ENCODE results near the gene AP1AR. TPM values are rescaled to one million over a fixed set of nuclear protein-coding genes. Genes with fewer than 3 reads are reported as not detected.

AP1AR gene
- total RNA-seq, 1 experiment from 2014 or later: 22.4 TPM

GRCh38 chr4:112234952-112235609, 3.5 kb downstream of the AP1AR start (continued):
- no peak for TF ChIP-seq ZNF317 (CRISPR knock-in tag; IDR thresholded peaks at IDR 0.05; ENCODE audit: borderline replicate concordance, low read depth)

GRCh38 chr4:112236040-112236439, 4.5 kb downstream of the AP1AR start:
- ATAC-seq (no peak), DNase-seq (ENCODE audit: low spot score) (no peak)
- Mint-ChIP-seq H3K27me3 (ENCODE audit: low read depth) (no peaks in the 10 kb centered on the region), H3K36me3 (no peaks in the 10 kb centered on the region), H3K27ac (no peak overlapping the region), H3K9me3 (no peaks in the 10 kb centered on the region), H3K4me1 (peaks cover 48% of the 10 kb centered on the region), H3K4me3 (no peak overlapping the region)
- TF ChIP-seq, protein P1, sequence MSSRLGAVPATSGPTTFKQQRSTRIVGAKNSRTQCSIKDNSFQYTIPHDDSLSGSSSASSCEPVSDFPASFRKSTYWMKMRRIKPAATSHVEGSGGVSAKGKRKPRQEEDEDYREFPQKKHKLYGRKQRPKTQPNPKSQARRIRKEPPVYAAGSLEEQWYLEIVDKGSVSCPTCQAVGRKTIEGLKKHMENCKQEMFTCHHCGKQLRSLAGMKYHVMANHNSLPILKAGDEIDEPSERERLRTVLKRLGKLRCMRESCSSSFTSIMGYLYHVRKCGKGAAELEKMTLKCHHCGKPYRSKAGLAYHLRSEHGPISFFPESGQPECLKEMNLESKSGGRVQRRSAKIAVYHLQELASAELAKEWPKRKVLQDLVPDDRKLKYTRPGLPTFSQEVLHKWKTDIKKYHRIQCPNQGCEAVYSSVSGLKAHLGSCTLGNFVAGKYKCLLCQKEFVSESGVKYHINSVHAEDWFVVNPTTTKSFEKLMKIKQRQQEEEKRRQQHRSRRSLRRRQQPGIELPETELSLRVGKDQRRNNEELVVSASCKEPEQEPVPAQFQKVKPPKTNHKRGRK (CRISPR knock-in tag; IDR thresholded peaks at IDR 0.05; ENCODE audit: borderline replicate concordance): no peak
- TF ChIP-seq ETV6 (CRISPR knock-in tag; IDR thresholded peaks at IDR 0.05) (no peak), TCF7 (CRISPR knock-in tag; IDR thresholded peaks at IDR 0.05; ENCODE audit: low read depth) (no peak), ZNF317 (CRISPR knock-in tag; IDR thresholded peaks at IDR 0.05; ENCODE audit: borderline replicate concordance, low read depth) (no peak), TEAD4 (CRISPR knock-in tag; IDR thresholded peaks at IDR 0.05) (no peak), PRRX2 (CRISPR knock-in tag; IDR thresholded peaks at IDR 0.05) (no peak), GTF2I (CRISPR knock-in tag; conservative IDR thresholded peaks at IDR 0.05) (no peak), HMGA2 (CRISPR knock-in tag; IDR thresholded peaks at IDR 0.05) (no peak), NFYB (CRISPR knock-in tag; conservative IDR thresholded peaks at IDR 0.05; ENCODE audit: low read depth) (no peak), TEAD1 (CRISPR knock-in tag; IDR thresholded peaks at IDR 0.05) (no peak), PREB (CRISPR knock-in tag; IDR thresholded peaks at IDR 0.05; ENCODE audit: borderline replicate concordance) (no peak)
- TF ChIP-seq, protein P2, sequence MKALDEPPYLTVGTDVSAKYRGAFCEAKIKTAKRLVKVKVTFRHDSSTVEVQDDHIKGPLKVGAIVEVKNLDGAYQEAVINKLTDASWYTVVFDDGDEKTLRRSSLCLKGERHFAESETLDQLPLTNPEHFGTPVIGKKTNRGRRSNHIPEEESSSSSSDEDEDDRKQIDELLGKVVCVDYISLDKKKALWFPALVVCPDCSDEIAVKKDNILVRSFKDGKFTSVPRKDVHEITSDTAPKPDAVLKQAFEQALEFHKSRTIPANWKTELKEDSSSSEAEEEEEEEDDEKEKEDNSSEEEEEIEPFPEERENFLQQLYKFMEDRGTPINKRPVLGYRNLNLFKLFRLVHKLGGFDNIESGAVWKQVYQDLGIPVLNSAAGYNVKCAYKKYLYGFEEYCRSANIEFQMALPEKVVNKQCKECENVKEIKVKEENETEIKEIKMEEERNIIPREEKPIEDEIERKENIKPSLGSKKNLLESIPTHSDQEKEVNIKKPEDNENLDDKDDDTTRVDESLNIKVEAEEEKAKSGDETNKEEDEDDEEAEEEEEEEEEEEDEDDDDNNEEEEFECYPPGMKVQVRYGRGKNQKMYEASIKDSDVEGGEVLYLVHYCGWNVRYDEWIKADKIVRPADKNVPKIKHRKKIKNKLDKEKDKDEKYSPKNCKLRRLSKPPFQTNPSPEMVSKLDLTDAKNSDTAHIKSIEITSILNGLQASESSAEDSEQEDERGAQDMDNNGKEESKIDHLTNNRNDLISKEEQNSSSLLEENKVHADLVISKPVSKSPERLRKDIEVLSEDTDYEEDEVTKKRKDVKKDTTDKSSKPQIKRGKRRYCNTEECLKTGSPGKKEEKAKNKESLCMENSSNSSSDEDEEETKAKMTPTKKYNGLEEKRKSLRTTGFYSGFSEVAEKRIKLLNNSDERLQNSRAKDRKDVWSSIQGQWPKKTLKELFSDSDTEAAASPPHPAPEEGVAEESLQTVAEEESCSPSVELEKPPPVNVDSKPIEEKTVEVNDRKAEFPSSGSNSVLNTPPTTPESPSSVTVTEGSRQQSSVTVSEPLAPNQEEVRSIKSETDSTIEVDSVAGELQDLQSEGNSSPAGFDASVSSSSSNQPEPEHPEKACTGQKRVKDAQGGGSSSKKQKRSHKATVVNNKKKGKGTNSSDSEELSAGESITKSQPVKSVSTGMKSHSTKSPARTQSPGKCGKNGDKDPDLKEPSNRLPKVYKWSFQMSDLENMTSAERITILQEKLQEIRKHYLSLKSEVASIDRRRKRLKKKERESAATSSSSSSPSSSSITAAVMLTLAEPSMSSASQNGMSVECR (CRISPR knock-in tag; IDR thresholded peaks at IDR 0.05; ENCODE audit: borderline replicate concordance): no peak
- TF ChIP-seq, protein P3, sequence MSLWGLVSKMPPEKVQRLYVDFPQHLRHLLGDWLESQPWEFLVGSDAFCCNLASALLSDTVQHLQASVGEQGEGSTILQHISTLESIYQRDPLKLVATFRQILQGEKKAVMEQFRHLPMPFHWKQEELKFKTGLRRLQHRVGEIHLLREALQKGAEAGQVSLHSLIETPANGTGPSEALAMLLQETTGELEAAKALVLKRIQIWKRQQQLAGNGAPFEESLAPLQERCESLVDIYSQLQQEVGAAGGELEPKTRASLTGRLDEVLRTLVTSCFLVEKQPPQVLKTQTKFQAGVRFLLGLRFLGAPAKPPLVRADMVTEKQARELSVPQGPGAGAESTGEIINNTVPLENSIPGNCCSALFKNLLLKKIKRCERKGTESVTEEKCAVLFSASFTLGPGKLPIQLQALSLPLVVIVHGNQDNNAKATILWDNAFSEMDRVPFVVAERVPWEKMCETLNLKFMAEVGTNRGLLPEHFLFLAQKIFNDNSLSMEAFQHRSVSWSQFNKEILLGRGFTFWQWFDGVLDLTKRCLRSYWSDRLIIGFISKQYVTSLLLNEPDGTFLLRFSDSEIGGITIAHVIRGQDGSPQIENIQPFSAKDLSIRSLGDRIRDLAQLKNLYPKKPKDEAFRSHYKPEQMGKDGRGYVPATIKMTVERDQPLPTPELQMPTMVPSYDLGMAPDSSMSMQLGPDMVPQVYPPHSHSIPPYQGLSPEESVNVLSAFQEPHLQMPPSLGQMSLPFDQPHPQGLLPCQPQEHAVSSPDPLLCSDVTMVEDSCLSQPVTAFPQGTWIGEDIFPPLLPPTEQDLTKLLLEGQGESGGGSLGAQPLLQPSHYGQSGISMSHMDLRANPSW (CRISPR knock-in tag; conservative IDR thresholded peaks at IDR 0.05; ENCODE audit: low read depth): no peak
- ChIA-PET CTCF (interaction anchor here (0.5 to 5.7 kb wide), 5 partner anchors 137 to 349 kb away, joined by 3 to 52 read pairs (median 4); no protein-coding TSS in a partner anchor), POLR2A (interaction anchor here (0.5 kb wide), 1 partner anchor 237 kb away, joined by 3 read pairs; no protein-coding TSS in a partner anchor)

Measured in WTC11 (cell line).